SU-DHL-6 (cell line): Measurements from ENCODE around the gene SMIM32.

Experiments
- H2AFZ ChIP-seq: fragments of 200-600 bp; sonication (generic); 2 replicates; pipeline ENCODE4 v1.6.1; 2014; ENCODE audit warnings: low read depth, mild to moderate bottlenecking, moderate library complexity, mixed read lengths, antibody characterized with exemption, low read length; ENCODE audit not compliant: severe bottlenecking
- H3F3A ChIP-seq: fragments of 200-600 bp; shearing (Covaris generic); 2 replicates; pipeline ENCODE4 v1.6.0; 2016; ENCODE audit warnings: antibody characterized with exemption, mild to moderate bottlenecking; ENCODE audit not compliant: insufficient read depth
- H3K27ac ChIP-seq: fragments of 200-600 bp; sonication (generic); 2 replicates; pipeline ENCODE4 v1.5.1; 2016; ENCODE audit warnings: low read depth, mild to moderate bottlenecking, low read length, moderate library complexity, mixed read lengths
- H3K27me3 ChIP-seq: fragments of 200-600 bp; sonication (generic), shearing (Covaris generic); 2 replicates; pipeline ENCODE4 v1.6.0; 2014; ENCODE audit warnings: mild to moderate bottlenecking, low read length
- H3K36me3 ChIP-seq: fragments of 200-600 bp; sonication (generic); 2 replicates; pipeline ENCODE4 v1.6.1; 2014; ENCODE audit warnings: mild to moderate bottlenecking, low read length, mixed read lengths
- H3K4me2 ChIP-seq: fragments of 300-600, 200-600 bp; shearing (Covaris generic), sonication (generic); 2 replicates; pipeline ENCODE4 v1.6.0; 2014; ENCODE audit warnings: low read length, low read depth, mild to moderate bottlenecking; ENCODE audit not compliant: poor library complexity, severe bottlenecking
- H3K4me3 ChIP-seq: fragments of 200-600 bp; sonication (generic); 2 replicates; pipeline ENCODE4 v1.5.1; 2014; ENCODE audit warnings: antibody characterized with exemption, low read length, mild to moderate bottlenecking, mixed read lengths; ENCODE audit not compliant: insufficient read depth, poor library complexity, severe bottlenecking
- H3K79me2 ChIP-seq: fragments of 200-600 bp; sonication (generic); 2 replicates; pipeline ENCODE4 v1.6.1; 2014; ENCODE audit warnings: mild to moderate bottlenecking, low read length, moderate library complexity; ENCODE audit not compliant: insufficient read depth
- H3K9ac ChIP-seq: fragments of 200-600 bp; sonication (generic); 2 replicates; pipeline ENCODE4 v1.7.0; 2014; ENCODE audit warnings: mild to moderate bottlenecking, low read length
- H3K9me2 ChIP-seq: fragments of 200-600 bp; sonication (generic); replicated peaks from 2 replicates; pipeline ENCODE4 v1.6.1; 2014; ENCODE audit warnings: low read length; ENCODE audit not compliant: insufficient read depth
- H3K9me3 ChIP-seq: fragments of 200-600 bp; sonication (generic); 2 replicates; pipeline ENCODE4 v1.6.1; 2014; ENCODE audit warnings: low read length, mixed read lengths; ENCODE audit not compliant: insufficient read depth
- H4K20me1 ChIP-seq: fragments of 200-600 bp; sonication (generic); 2 replicates; pipeline ENCODE4 v1.6.1; 2014; ENCODE audit warnings: low read depth, mild to moderate bottlenecking, antibody characterized with exemption, low read length, moderate library complexity, mixed read lengths
- CTCF ChIP-seq: fragments of 200-600 bp; sonication (generic); IDR thresholded peaks from one replicate; pipeline ENCODE4 v1.5.1; 2017; ENCODE audit warnings: antibody characterized with exemption, mild to moderate bottlenecking, low read length, moderate library complexity; ENCODE audit not compliant: insufficient read depth, poor library complexity, severe bottlenecking
- EZH2phosphoT487 ChIP-seq: fragments of 200-600 bp; sonication (generic), shearing (Covaris generic); conservative IDR thresholded peaks from 2 replicates; pipeline ENCODE4 v1.6.1; 2018; ENCODE audit warnings: mild to moderate bottlenecking, antibody characterized with exemption, low read length, moderate library complexity, mixed read lengths

The SMIM32 gene

GRCh38 chr5:136186796-136187195 lies 6.2 kb downstream of the SMIM32 start:
- no peak for TF ChIP-seq CTCF
- no peak overlapping the region for H2AFZ ChIP-seq

GRCh38 chr5:136185974-136186665 lies 6.8 kb downstream of the SMIM32 start:
- TF ChIP-seq EZH2phosphoT487 (no peak), CTCF (no peak)
- Histone ChIP-seq H3K27me3 (no peaks in the 10 kb centered on the region), H3K9me3 (no peaks in the 10 kb centered on the region), H2AFZ (no peak overlapping the region), H3K36me3 (peaks cover 15% of the 10 kb centered on the region), H3K79me2 (no peaks in the 10 kb centered on the region), H3F3A (0 out of 2 replicates have a peak, but pooled peaks cover 4% of the 10 kb centered on the region), H3K9me2 (no peaks in the 10 kb centered on the region), H3K9ac (no peak overlapping the region), H3K27ac (no peak overlapping the region), H3K4me3 (no peak overlapping the region), H3K4me2 (no peak overlapping the region), H4K20me1 (no peaks in the 10 kb centered on the region)

More at GRCh38 chr5:136186796-136187195, 6.2 kb downstream of the SMIM32 start:
- Histone ChIP-seq H3F3A (0 out of 2 replicates have a peak, but pooled peaks cover 4% of the 10 kb centered on the region), H3K27ac (no peak overlapping the region), H3K9ac (no peak overlapping the region), H3K79me2 (no peaks in the 10 kb centered on the region), H3K4me3 (no peak overlapping the region), H3K9me3 (no peaks in the 10 kb centered on the region), H3K27me3 (no peaks in the 10 kb centered on the region), H4K20me1 (no peaks in the 10 kb centered on the region), H3K36me3 (peaks cover 8% of the 10 kb centered on the region; the same call in 1 of the 2 replicates), H3K4me2 (no peak overlapping the region), H3K9me2 (no peaks in the 10 kb centered on the region)

GRCh38 chr5:136182618-136183017 lies 10.3 kb downstream of the SMIM32 start:
- no peak overlapping the region for H3K27ac ChIP-seq
- no peaks in the 10 kb centered on the region for H3K9me2 ChIP-seq
- H3F3A ChIP-seq: 0 out of 2 replicates have a peak, but pooled peaks cover 7% of the 10 kb centered on the region
- no peak overlapping the region for H2AFZ ChIP-seq
- peaks cover 38% of the 10 kb centered on the region for H3K36me3 ChIP-seq
- H3K79me2 ChIP-seq: no peaks in the 10 kb centered on the region
- no peaks in the 10 kb centered on the region for H3K27me3 ChIP-seq
- H3K9me3 ChIP-seq: no peaks in the 10 kb centered on the region
- TF ChIP-seq CTCF (no peak), EZH2phosphoT487 (no peak)
- H4K20me1 ChIP-seq: no peaks in the 10 kb centered on the region
- H3K4me2 ChIP-seq: no peak overlapping the region
- no peak overlapping the region for H3K9ac ChIP-seq
- H3K4me3 ChIP-seq: no peak overlapping the region
